NB4 (cell line): ENCODE measurements around the gene DAP.

Source experiments
- DNase-seq: peaks from one replicate; pipeline ENCODE4 v3.0.0; 2010; ENCODE audit warnings: low read depth
- H3K4me3 ChIP-seq: one replicate; pipeline ENCODE4 v1.5.1; 2011; ENCODE audit warnings: mild to moderate bottlenecking, low read depth, low read length, moderate library complexity
- CTCF ChIP-seq: IDR thresholded peaks from one replicate; pipeline ENCODE4 v1.5.1; 2012; ENCODE audit warnings: low read depth, low read length
- MAX ChIP-seq: IDR thresholded peaks from 2 replicates; pipeline ENCODE4 v1.6.1; 2011; ENCODE audit warnings: low read depth, low read length
- MYC ChIP-seq: IDR thresholded peaks from 2 replicates; pipeline ENCODE4 v1.6.1; 2011; ENCODE audit warnings: low read depth, low read length
- POLR2A ChIP-seq: IDR thresholded peaks from 2 replicates; pipeline ENCODE4 v1.6.1; 2011; ENCODE audit warnings: mild to moderate bottlenecking; ENCODE audit not compliant: insufficient read length; ENCODE audit errors: extremely low read depth

DAP gene

GRCh38 chr5:10730043-10730351 lies 31.0 kb downstream of the DAP start:
- DNase-seq, result no peak
- no peak overlapping the region for H3K4me3 ChIP-seq
- no peak for TF ChIP-seq CTCF
- no peak; the same call in 1 of the 2 replicates for TF ChIP-seq MAX
- peak; percentile 46 for TF ChIP-seq MYC
- TF ChIP-seq POLR2A, result no peak

- TF ChIP-seq MYC (peak; percentile 94), POLR2A (no peak), CTCF (no peak), MAX (peak; percentile 94)
- H3K4me3 ChIP-seq, result no peak overlapping the region
- peak; percentile 93 for DNase-seq
Observed at GRCh38 chr5:10729320-10730042, 31.6 kb downstream of the DAP start.

- no peak overlapping the region for H3K4me3 ChIP-seq
- TF ChIP-seq CTCF (no peak), POLR2A (no peak), MYC (no peak), MAX (no peak)
- DNase-seq, result no peak
Observed at GRCh38 chr5:10728679-10729078, 32.4 kb downstream of the DAP start.

GRCh38 chr5:10727861-10728260 lies 33.2 kb downstream of the DAP start:
- TF ChIP-seq POLR2A, result no peak
- TF ChIP-seq MYC, result no peak
- TF ChIP-seq MAX, result no peak
- TF ChIP-seq CTCF, result no peak
- no peak for DNase-seq

GRCh38 chr5:10726913-10727517 lies 34.0 kb downstream of the DAP start:
- DNase-seq, result no peak
- no peak overlapping the region for H3K4me3 ChIP-seq
- TF ChIP-seq MYC, result no peak
- no peak for TF ChIP-seq MAX
- no peak for TF ChIP-seq POLR2A
- TF ChIP-seq CTCF, result no peak

More at GRCh38 chr5:10727861-10728260, 33.2 kb downstream of the DAP start:
- no peak overlapping the region for H3K4me3 ChIP-seq
